Activated CD4-positive, alpha-beta T cell treated with anti-CD3 and anti-CD28 coated beads for 1 hour (primary cell): ENCODE data around the gene RRN3.
"Not testable (repeated sequence)": the region's sequence is repeated elsewhere in the genome, so short reads cannot be mapped to it uniquely, and the experiment has no call there.

ENCODE experiments used
- DNase-seq: peaks from one replicate; pipeline ENCODE4 v3.0.0-alpha.2; 2020

The RRN3 gene

DNA sequence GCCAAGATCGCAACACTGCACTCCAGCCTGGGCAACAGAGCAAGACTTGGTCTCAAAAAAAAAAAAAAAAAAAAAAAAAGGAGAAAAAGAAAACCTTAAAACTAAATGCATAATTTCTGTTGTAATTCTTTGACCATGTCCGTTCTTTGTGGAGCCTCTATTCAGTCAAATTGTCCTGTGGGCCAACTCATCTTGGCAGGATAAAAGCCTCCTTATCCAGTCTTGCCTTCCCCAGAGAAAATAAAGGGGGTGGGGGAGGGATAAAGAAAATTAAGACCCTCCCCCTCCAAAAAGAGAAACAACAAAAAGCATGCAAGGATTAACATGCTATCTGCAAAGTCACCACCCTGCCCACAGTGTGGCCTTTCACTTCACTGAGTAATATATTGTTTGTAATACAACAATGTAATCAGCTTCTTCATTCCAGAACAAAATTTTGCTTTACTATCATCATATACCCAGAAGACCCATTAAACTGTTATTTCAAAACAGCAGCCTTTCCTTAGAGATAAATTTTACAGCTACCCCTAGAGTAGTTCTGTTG, 5.4 kb upstream of the RRN3 start:
- DNase-seq, result not testable (repeated sequence)

- DNase-seq, result not testable (repeated sequence)
Observed at GRCh38 chr16:15096583-15096972, 2.5 kb upstream of the RRN3 start.

GRCh38 chr16:15093571-15093954, 509 bp downstream of the RRN3 start:
- not testable (repeated sequence) for DNase-seq

GRCh38 chr16:15090663-15091269, 3.3 kb downstream of the RRN3 start:
- DNase-seq, result not testable (repeated sequence)

GRCh38 chr16:15082788-15083187, 11.3 kb downstream of the RRN3 start:
- not testable (repeated sequence) for DNase-seq

DNA sequence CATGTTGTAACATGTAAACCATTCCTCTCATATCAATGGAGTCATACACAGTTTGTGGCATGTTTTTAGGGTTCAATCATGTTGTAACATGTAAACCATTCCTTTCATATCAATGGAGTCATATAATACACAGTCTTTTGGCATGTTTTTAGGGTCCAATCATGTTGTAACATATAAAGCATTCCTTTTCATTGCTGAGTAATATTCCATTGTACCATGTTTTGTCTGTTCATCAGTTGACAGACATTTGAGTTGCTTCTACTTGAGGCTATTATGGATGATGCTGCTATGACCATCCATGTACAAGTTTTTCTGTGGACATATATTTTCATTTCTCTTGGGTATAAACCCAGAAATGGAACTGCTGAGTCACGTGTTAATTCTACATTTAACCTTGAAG, 13.2 kb downstream of the RRN3 start:
- not testable (repeated sequence) for DNase-seq

GRCh38 chr16:15076161-15076560, 17.9 kb downstream of the RRN3 start:
- DNase-seq, result not testable (repeated sequence)

DNA sequence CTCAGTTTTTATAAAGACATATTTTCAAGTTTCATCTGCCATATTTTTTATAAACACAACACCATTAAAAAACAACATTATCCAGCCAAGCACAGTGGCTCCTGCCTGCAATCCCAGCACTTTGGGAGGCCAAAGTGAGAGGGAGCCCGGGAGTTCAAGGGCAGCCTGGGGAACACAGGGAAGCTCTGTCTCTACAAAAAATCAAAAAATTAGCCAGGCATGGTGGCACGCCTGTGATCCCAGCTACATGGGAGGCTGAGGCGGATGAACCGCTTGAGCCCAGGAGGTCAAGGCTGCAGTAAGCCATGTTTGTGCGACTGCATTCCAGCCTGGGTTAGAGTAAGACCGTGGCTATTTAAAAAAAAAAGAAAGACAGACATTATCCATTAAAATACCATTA, 21.0 kb downstream of the RRN3 start:
- no peak for DNase-seq

GRCh38 chr16:15071916-15072769, 21.9 kb downstream of the RRN3 start:
- DNase-seq, result not testable (repeated sequence)

GRCh38 chr16:15071013-15071412, 23.1 kb downstream of the RRN3 start:
- DNase-seq, result not testable (repeated sequence)

DNA sequence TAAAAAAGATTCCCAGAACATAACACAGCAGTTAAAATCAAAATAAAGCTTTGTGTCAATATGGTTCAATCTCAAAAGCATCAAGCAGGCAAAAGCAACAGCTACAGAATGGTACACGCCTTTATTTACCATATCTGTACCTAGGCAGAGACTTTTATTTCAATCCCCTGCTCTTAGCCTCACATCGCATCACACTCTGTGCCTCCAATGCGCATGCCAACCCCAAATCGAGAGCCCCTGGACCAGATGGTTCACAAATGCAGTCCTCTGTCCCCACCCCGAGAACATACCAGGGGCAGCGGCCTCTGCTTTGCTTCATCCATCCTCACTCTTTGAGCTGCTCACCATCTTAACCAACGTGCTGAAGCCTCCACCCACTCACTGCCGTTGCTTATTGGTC, 27.4 kb downstream of the RRN3 start:
- DNase-seq, result not testable (repeated sequence)

GRCh38 chr16:15065961-15066360, 28.1 kb downstream of the RRN3 start:
- not testable (repeated sequence) for DNase-seq

DNA sequence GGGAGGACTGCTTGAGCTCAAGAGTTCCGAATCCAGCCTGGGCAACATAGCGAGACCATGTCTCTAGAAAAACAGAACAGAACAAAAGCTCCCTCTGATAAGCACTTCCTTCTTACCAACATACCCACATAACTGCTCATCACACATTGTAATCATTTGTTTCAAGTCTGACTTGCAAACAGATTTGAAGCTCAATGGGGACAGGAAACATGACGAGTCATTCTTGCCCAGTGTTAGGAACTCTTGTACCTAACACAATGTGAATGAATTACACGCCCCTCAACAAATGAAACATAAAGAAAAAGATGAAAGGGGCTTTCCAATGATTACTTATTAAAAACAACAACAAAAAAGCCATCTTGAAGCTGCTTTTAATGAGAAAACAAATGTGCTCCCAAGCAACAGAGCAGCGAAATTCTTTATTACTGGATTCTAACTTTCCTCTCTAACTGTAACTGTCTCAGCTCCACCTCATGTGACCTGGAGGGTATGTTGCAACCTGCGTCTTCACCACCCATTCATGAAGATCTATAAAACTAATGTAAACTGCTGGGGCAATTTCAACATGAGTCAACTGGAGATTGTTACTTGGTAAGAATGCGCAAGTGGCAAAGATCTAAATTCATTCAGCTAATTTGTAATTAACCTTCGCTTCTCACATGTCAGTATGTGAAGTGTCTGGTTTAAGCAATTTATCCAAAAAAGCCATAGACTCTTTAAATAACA, 31.8 kb downstream of the RRN3 start:
- DNase-seq, result not testable (repeated sequence)

DNA sequence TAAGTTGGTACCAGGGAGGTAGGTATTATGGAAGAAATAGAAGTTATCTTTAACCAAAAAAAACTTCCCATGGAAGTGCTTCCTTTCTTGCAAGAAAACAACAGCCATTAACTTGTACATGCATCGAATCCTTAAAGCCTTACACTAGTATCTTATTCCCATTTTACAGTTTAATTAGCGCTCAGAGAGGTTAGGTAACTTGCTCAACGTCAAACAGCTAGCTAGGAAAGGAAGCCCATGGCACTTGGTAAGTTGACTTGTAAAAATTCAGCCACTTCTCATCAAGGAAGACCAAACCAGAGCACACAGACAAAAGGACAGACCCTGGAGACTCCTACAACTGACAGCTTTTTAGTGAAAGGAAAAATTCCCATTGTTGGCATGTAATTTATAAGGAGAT, 34.7 kb downstream of the RRN3 start:
- no peak for DNase-seq

DNA sequence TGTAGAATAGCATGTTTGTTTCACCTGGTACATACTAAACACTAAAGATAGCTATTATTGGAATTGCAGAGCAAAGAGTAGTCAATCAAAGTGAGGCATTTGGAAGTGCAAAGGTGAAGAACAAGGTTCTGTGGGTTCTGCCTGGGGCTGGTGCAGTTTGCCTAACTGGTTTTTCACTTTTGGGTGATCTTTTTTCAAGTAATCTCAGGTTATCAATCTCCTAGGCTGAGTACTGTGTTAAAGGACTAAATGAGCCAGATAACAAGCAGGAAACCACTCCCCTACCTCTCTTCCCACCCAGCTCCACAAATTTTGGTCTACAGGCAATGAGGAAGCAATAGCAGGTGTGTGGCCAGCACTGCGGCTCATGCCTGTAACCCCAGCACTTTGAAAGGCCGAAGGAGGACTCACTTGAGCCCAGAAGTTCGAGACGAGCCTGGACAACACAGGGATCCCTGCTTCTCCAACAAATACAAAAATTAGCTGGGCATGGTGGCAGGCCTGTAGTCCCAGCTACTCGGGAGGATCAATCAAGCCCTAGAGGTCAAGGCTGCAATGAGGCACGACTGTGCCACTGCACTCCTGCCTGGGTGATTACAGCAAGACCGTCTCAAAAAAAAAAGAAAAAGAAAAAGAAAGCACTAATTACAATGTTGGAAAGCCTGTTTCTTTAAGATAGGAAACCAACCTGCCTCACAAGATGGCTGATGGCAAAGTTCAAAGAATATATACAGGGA, 36.2 kb downstream of the RRN3 start:
- no peak for DNase-seq

DNA sequence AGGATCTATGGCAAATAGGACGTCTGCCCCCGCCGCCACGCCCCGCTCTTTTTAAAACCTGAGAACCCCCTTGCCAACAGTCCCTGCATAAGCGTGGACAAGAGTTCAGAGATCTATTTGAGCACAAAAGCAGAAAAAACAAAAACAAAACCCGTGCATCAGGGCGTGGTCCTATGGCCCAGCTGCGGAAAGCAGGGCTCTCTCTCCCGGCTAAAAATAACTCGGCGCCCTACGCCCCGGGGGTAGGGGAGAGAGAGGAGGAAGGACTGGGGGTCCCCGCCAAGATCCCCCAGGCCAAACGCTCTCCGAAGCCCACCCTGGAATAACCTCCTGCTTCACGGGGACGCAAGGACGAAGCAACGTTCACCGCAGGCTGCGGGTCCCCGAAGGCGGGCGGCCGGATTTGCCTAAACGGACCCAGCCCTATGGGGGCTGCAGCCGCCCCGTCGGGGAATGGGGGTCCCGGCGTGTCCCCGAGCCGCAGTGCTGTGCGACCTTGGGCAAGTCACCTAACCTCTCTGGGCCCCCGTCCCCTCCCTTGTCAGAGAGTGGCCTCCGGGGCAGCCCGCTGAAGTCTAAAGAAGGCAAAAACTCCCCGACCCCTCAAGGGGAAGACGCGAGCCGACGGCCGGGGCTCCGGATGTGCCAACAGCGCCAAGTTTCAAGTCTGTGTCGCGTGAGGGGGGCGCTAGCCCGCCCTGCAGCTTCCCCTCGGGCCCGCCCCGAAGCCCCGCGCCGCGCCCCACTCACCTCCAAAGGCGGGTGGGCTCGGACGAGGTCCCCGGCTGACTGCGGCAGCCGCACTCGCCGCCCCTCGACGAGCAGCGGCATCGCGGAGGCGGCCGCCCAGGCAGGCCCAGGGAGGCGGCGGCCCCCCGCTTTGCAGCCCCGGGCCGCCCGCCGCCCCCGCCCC, 38.7 kb downstream of the RRN3 start:
- no peak for DNase-seq

- DNase-seq, result no peak
Observed at GRCh38 chr16:15054357-15055140, 39.5 kb downstream of the RRN3 start.

GRCh38 chr16:15053904-15054303, 40.2 kb downstream of the RRN3 start:
- no peak for DNase-seq

- no peak for DNase-seq
Observed at GRCh38 chr16:15052747-15053476, 41.2 kb downstream of the RRN3 start.

- DNase-seq, result no peak
Observed at GRCh38 chr16:15051387-15051951, 42.6 kb downstream of the RRN3 start.
